Globus pallidus (tissue), 1 donor: ENCODE measurements around the gene BCOR.
A peak's percentile ranks its signal among the peaks of the same experiment; 100 is the strongest.

ENCODE experiments used
- DNase-seq: peaks from one replicate; pipeline ENCODE4 v3.0.0-alpha.2; 2015; ENCODE audit warnings: low spot score

The BCOR gene

GRCh38 chrX:40063555-40063954, 34.2 kb downstream of the BCOR start:
- no peak for DNase-seq

DNA sequence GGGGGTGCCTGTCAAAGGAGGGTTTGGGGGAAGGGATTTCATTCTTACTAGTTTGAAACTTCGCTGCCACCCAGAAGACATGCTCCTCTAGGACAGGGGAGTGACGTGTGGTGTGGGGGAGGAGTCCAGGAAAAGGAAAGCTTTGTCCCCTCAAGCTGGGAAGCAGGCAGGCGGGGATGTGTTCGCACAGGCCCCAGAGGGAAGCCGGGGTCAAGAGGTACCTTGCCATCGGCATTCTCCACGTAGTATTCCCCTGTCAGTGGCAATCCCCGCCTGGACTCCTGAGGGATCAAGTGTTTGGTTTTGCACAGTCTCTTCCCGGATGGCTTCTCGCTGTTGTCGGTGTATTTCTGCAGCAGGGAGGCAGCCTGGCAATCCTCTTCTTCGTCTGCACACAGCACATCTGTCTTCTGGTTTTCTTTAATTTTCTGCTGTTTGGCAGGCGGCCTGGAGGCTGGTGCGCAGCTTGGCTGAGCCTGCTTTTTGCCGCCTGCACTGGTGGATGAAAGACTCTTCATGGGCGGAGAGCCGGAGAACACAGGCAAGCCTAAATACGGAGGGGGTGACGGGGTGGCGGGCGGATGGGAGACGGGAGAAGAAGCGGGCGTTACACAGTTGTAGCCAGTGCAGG, 35.1 kb downstream of the BCOR start:
- DNase-seq = peak; percentile 58

DNA sequence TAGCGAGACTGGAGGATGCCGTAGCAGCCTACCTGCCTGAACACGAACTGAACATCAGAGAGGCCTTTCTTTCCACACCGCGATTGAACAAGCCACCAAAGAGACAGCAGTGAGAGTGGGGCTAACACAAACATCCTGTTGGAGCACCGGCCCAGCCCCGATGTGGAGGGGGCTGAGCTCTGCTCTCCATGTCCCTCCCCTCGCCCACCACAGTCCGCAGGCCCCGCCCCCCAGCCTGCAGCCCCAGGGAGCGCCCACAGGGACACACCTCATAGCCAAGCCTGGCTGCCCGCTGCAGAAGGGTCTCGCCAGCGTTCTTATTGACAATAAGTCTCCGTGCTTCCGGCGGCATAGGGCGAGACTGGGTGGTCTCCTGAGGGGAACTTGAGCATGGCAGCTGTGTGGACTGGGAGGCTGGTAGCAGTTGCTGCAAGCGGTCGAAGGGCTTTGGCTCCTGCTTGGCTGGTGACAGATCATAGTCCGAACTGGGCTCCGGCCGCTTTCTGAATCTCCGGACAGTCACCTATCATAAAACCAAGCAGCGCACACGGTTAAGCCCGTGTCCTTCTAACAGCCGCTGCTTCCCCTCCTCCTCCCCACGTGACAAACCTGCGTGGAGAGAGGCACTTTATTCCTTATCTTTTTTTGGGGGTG, 35.8 kb downstream of the BCOR start:
- no peak for DNase-seq

- DNase-seq = no peak
These were observed 36.8 kb downstream of the BCOR start for GRCh38 chrX:40061005-40061404.

GRCh38 chrX:40060356-40060845, 37.4 kb downstream of the BCOR start:
- DNase-seq = no peak

- DNase-seq = peak; percentile 26
These were observed 39.0 kb downstream of the BCOR start for GRCh38 chrX:40058719-40059118.

- no peak for DNase-seq
These were observed 40.4 kb downstream of the BCOR start for GRCh38 chrX:40057405-40057804.

- no peak for DNase-seq
These were observed 41.3 kb downstream of the BCOR start for GRCh38 chrX:40056420-40056819.

DNA sequence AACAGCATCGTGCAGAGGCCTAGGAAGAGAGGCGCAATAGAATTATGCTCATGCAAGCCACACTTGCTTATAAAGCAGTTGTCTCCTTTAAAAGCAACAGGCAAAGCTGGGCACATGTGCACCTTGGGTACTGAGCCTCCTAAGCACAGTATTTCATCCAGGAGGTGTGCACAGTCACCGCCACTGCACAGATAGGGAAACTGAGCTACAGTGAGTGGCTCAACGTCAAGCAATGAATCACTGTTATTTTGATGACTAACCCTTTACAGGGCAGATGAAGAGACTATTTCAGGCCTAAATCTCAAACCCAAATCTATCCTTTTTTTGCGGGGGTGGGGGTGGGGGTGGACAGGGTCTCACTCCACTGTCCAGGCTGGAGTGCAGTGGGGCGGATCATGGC, 42.3 kb downstream of the BCOR start:
- no peak for DNase-seq

GRCh38 chrX:40054793-40055192, 43.0 kb downstream of the BCOR start:
- no peak for DNase-seq

GRCh38 chrX:40050532-40050931, 47.2 kb downstream of the BCOR start:
- no peak for DNase-seq

GRCh38 chrX:40049084-40049641, 48.6 kb downstream of the BCOR start:
- no peak for DNase-seq

GRCh38 chrX:40047485-40047884, 50.3 kb downstream of the BCOR start:
- no peak for DNase-seq

DNA sequence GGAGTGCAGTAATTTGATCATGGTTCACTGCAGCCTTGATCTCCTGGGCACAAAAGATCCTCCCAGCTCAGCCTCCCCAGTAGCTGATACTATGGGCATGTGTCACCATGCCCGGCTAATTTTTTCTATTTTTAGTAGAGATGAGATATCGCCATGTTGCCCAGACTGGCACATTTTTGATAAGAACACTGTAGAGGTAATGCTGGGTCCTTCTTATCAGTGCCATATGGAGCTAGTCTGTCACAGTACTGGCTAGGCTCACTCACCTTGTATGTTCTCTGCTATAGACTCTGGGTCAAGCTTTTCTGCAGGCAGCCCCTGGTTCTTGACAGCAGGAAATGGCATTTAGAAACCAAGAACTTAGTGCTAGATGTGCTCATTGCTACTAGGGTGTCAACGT, 53.9 kb downstream of the BCOR start:
- no peak for DNase-seq

- DNase-seq = no peak
These were observed 55.8 kb downstream of the BCOR start for GRCh38 chrX:40041915-40042314.

GRCh38 chrX:40040686-40041461, 56.9 kb downstream of the BCOR start:
- no peak for DNase-seq

DNA sequence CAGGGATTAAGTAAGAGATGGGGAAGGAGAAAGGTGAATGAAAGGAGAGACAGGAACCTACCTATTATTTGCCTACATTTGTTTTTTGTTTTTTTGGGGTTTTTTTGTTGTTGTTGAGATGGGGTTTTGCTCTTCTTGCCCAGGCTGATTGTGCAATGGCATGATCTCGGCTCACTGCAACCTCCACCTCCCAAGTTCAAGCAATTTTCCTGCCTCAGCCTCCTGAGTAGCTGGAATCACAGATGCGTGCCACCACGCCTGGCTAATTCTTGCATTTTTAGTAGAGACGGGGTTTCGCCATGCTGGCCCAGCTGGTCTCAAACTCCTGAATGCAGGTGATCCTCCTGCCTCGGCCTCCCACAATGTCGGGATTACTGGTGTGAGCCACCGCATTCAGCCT, 57.9 kb downstream of the BCOR start:
- DNase-seq = no peak

GRCh38 chrX:40037367-40037766, 60.4 kb downstream of the BCOR start:
- DNase-seq = no peak

- DNase-seq = no peak
These were observed 62.0 kb downstream of the BCOR start for GRCh38 chrX:40035726-40036125.

- DNase-seq = no peak
These were observed 65.8 kb downstream of the BCOR start for GRCh38 chrX:40031911-40032310.

- no peak for DNase-seq
These were observed 67.6 kb downstream of the BCOR start for GRCh38 chrX:40030205-40030604.

DNA sequence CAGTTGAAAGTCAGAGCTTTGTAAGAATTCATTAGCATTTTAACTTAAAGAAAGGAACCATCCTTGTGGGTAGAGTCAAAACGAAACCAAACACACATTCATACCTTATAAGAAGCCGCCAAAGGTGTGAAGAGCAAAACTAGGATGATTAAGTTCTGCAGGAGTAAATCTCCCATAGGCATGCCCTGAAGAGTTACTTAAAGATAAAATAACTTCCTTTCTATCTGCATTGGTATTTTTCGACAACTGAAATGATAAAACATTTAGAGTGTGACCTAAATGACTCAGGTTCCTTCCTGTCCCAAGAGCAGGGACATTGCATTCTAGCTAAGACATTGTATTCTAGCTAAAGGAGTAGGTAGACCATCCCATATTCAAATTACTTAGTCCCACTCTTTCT, 75.3 kb downstream of the BCOR start:
- no peak for DNase-seq

GRCh38 chrX:40021647-40022046, 76.1 kb downstream of the BCOR start:
- DNase-seq = no peak
